Cardiac ventricle fibroblast (primary cell): ENCODE results near the gene PLGRKT. TPM values are rescaled to one million over a fixed set of nuclear protein-coding genes. Genes with fewer than 3 reads are reported as not detected.

Experiments
- total RNA-seq: library from RNA; depleted of rRNA; stranded (reverse); fragments of >200 nt; gene quantifications from 2 replicates; pipeline ENCODE4 v1.2.3, GENCODE V29; 2015

The PLGRKT gene, protein sequence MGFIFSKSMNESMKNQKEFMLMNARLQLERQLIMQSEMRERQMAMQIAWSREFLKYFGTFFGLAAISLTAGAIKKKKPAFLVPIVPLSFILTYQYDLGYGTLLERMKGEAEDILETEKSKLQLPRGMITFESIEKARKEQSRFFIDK
- total RNA-seq, result 7.9 and 12.7 TPM in 2 replicates

GRCh38 chr9:5437254-5438216 is at the start of gene PLGRKT:
PLGRKT (minus strand) TSS chr9:5437925; CDS start chr9:5431977, 5,948 bp downstream.

GRCh38 chr9:5450359-5451091 is 12.8 kb upstream of the PLGRKT start, which contains the start of gene CD274:
CD274 (plus strand) TSS chr9:5450542; CDS start chr9:5456114, 5,572 bp downstream.

GRCh38 chr9:5338992-5339981 is 98.4 kb downstream of the PLGRKT start, which contains the start of gene RLN1:
RLN1 (minus strand) TSS chr9:5339876; CDS start chr9:5339746, 130 bp downstream.

Other genes with a start within 250 kb of the PLGRKT start
- gene INSL4, start 206.5 kb downstream of the PLGRKT start, total RNA-seq, result not detected in 2 replicates
- gene RLN2, start 133.2 kb downstream of the PLGRKT start, total RNA-seq, result not detected in 2 replicates
- not detected in 2 replicates for gene RLN1, start 98.0 kb downstream of the PLGRKT start, total RNA-seq
- gene CD274, start 12.6 kb upstream of the PLGRKT start, total RNA-seq, result 0.19 and 0.34 TPM in 2 replicates
- 4.9 and 7.2 TPM in 2 replicates for gene PDCD1LG2, start 72.6 kb upstream of the PLGRKT start, total RNA-seq
- gene RIC1, start 191.2 kb upstream of the PLGRKT start, total RNA-seq, result 15.7 and 19.2 TPM in 2 replicates